HEK293 (cell line): ENCODE data around the gene ZNF416.

Source experiments
- BCL11A ChIP-seq: fragments of 450-650 bp; formaldehyde crosslinking; IDR thresholded peaks from 2 replicates; pipeline ENCODE4 v1.5.1; 2016; ENCODE audit warnings: low read depth, missing biosample characterization, missing genetic modification characterization
- INSM2 ChIP-seq: fragments of 450-650 bp; formaldehyde crosslinking; IDR thresholded peaks from 2 replicates; pipeline ENCODE4 v1.5.1; 2016; ENCODE audit warnings: missing biosample characterization, missing genetic modification characterization
- KLF16 ChIP-seq: fragments of 450-650 bp; formaldehyde crosslinking; IDR thresholded peaks from 2 replicates; pipeline ENCODE4 v1.5.1; 2017; ENCODE audit warnings: missing biosample characterization, missing genetic modification characterization
- PRDM10 ChIP-seq: fragments of 450-650 bp; formaldehyde crosslinking; IDR thresholded peaks from 2 replicates; pipeline ENCODE4 v1.5.1; 2016; ENCODE audit warnings: missing biosample characterization, missing genetic modification characterization
- PRDM2 ChIP-seq: fragments of 450-650 bp; formaldehyde crosslinking; IDR thresholded peaks from 2 replicates; pipeline ENCODE4 v1.5.1; 2016; ENCODE audit warnings: missing biosample characterization, missing genetic modification characterization, borderline replicate concordance
- SETDB1 ChIP-seq: IDR thresholded peaks from one replicate; pipeline ENCODE4 v1.6.1; 2017; ENCODE audit warnings: mild to moderate bottlenecking, low read length, moderate library complexity, mixed read lengths; ENCODE audit not compliant: insufficient read length
- SP3 ChIP-seq: fragments of 450-650 bp; formaldehyde crosslinking; IDR thresholded peaks from 2 replicates; pipeline ENCODE4 v1.5.1; 2016; ENCODE audit warnings: missing biosample characterization, missing genetic modification characterization
- ZBTB21 ChIP-seq: fragments of 450-650 bp; formaldehyde crosslinking; IDR thresholded peaks from 2 replicates; pipeline ENCODE4 v1.5.1; 2017; ENCODE audit warnings: missing biosample characterization, missing genetic modification characterization
- ZBTB44 ChIP-seq: fragments of 450-650 bp; IDR thresholded peaks from 2 replicates; pipeline ENCODE4 v1.5.1; 2018; ENCODE audit warnings: missing biosample characterization, mild to moderate bottlenecking, missing genetic modification characterization
- ZFP41 ChIP-seq: fragments of 450-650 bp; formaldehyde crosslinking; IDR thresholded peaks from 2 replicates; pipeline ENCODE4 v1.5.1; 2016; ENCODE audit warnings: missing biosample characterization, missing genetic modification characterization, borderline replicate concordance
- ZNF10 ChIP-seq: fragments of 450-650 bp; formaldehyde crosslinking; IDR thresholded peaks from 2 replicates; pipeline ENCODE4 v1.5.1; 2017; ENCODE audit warnings: missing biosample characterization, missing genetic modification characterization
- ZNF138 ChIP-seq: fragments of 450-650 bp; formaldehyde crosslinking; IDR thresholded peaks from 2 replicates; pipeline ENCODE4 v1.5.1; 2016; ENCODE audit warnings: missing biosample characterization, missing genetic modification characterization, borderline replicate concordance
- ZNF146 ChIP-seq: fragments of 450-650 bp; formaldehyde crosslinking; IDR thresholded peaks from 2 replicates; pipeline ENCODE4 v1.5.1; 2016; ENCODE audit warnings: missing biosample characterization, missing genetic modification characterization
- ZNF155 ChIP-seq: fragments of 450-650 bp; formaldehyde crosslinking; IDR thresholded peaks from 2 replicates; pipeline ENCODE4 v1.5.1; 2016; ENCODE audit warnings: missing biosample characterization, missing genetic modification characterization
- ZNF18 ChIP-seq: fragments of 450-650 bp; formaldehyde crosslinking; IDR thresholded peaks from 2 replicates; pipeline ENCODE4 v1.5.1; 2016; ENCODE audit warnings: missing biosample characterization, missing genetic modification characterization
- ZNF214 ChIP-seq: fragments of 450-650 bp; formaldehyde crosslinking; IDR thresholded peaks from 2 replicates; pipeline ENCODE4 v1.5.1; 2017; ENCODE audit warnings: missing biosample characterization, mild to moderate bottlenecking, missing genetic modification characterization, borderline replicate concordance
- ZNF239 ChIP-seq: fragments of 450-650 bp; formaldehyde crosslinking; IDR thresholded peaks from 2 replicates; pipeline ENCODE4 v1.5.1; 2016; ENCODE audit warnings: missing biosample characterization, missing genetic modification characterization
- ZNF48 ChIP-seq: fragments of 450-650 bp; formaldehyde crosslinking; IDR thresholded peaks from 2 replicates; pipeline ENCODE4 v1.5.1; 2016; ENCODE audit warnings: missing biosample characterization, missing genetic modification characterization
- ZNF621 ChIP-seq: fragments of 450-650 bp; formaldehyde crosslinking; IDR thresholded peaks from 2 replicates; pipeline ENCODE4 v1.5.1; 2017; ENCODE audit warnings: missing biosample characterization, missing genetic modification characterization
- ZNF677 ChIP-seq: fragments of 450-650 bp; IDR thresholded peaks from 2 replicates; pipeline ENCODE4 v1.5.0; 2018; ENCODE audit warnings: missing biosample characterization, mild to moderate bottlenecking, missing genetic modification characterization, moderate library complexity
- ZNF701 ChIP-seq: fragments of 450-650 bp; formaldehyde crosslinking; IDR thresholded peaks from 2 replicates; pipeline ENCODE4 v1.5.1; 2016; ENCODE audit warnings: missing biosample characterization, missing genetic modification characterization
- ZNF777 ChIP-seq: fragments of 450-650 bp; formaldehyde crosslinking; IDR thresholded peaks from 2 replicates; pipeline ENCODE4 v1.5.1; 2017; ENCODE audit warnings: missing biosample characterization, missing genetic modification characterization, borderline replicate concordance
- TF ChIP-seq, protein P1 (sequence below): fragments of 450-650 bp; formaldehyde crosslinking; IDR thresholded peaks from 2 replicates; pipeline ENCODE4 v1.5.1; 2016; ENCODE audit warnings: missing biosample characterization, missing genetic modification characterization, borderline replicate concordance

Gene ZNF416

DNA sequence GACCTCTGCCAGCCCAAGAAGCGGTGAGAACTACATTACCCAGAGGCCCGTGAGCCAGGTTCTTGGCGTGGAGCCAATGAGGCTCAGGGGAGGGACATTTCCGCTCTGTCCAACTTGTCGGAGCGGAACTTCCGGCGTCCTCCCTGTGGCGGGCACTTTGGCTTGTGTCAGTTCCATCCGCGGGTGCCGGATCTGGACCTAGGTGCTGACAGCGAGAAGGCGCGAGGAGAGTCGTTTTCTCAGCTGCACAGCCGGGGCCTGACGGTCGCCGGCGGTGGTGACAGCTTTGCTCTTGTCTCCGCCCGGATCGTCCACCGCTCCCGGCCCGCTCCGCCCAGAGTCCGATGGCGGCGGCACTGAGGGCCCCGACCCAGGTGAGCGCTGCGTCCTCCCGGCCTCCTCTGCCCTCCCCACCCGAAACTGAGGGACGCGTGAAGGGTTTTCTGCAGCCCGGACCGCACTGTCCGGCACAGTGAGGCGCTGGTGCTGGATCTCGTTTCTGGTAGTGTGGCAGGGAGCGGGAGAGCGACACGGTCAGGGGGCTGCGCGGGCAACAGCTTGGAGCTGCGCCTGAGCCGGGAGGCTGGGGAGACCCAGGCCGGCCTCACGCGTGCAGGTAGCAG lies 21.2 kb upstream of the ZNF416 start, which contains the start of gene ZNF530 (continued):
- TF ChIP-seq PRDM10 (tag by site-specific recombination) (no peak; the same call in none of the 2 replicates), ZNF701 (tag by site-specific recombination) (no peak), KLF16 (0 out of 2 replicates have a peak, but pooled peaks have one; percentile 55), ZFP41 (tag by site-specific recombination) (no peak), SP3 (peak; percentile 70), PRDM2 (tag by site-specific recombination) (no peak), ZBTB44 (tag by site-specific recombination) (peak; percentile 74), ZNF10 (tag by site-specific recombination) (no peak), ZNF48 (no peak), INSM2 (tag by site-specific recombination) (no peak), ZNF677 (tag by site-specific recombination) (peak; percentile 54; the same call in 1 of the 2 replicates), ZNF621 (no peak), ZNF214 (tag by site-specific recombination) (no peak; the same call in 1 of the 2 replicates), ZNF138 (no peak), ZNF18 (tag by site-specific recombination) (no peak), ZNF146 (tag by site-specific recombination) (no peak), ZBTB21 (tag by site-specific recombination) (0 out of 2 replicates have a peak, but pooled peaks have one; percentile 36), SETDB1 (no peak), ZNF155 (no peak), ZNF239 (no peak), ZNF777 (0 out of 2 replicates have a peak, but pooled peaks have one; percentile 48), BCL11A (tag by site-specific recombination) (no peak)
- TF ChIP-seq, protein P1, sequence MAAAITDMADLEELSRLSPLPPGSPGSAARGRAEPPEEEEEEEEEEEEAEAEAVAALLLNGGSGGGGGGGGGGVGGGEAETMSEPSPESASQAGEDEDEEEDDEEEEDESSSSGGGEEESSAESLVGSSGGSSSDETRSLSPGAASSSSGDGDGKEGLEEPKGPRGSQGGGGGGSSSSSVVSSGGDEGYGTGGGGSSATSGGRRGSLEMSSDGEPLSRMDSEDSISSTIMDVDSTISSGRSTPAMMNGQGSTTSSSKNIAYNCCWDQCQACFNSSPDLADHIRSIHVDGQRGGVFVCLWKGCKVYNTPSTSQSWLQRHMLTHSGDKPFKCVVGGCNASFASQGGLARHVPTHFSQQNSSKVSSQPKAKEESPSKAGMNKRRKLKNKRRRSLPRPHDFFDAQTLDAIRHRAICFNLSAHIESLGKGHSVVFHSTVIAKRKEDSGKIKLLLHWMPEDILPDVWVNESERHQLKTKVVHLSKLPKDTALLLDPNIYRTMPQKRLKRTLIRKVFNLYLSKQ = no peak
